ENCODE data around the gene SNX4.

GRCh38 chr3:125477701-125478100, 42.3 kb downstream of the SNX4 start:
- TF ChIP-seq, protein P1, sequence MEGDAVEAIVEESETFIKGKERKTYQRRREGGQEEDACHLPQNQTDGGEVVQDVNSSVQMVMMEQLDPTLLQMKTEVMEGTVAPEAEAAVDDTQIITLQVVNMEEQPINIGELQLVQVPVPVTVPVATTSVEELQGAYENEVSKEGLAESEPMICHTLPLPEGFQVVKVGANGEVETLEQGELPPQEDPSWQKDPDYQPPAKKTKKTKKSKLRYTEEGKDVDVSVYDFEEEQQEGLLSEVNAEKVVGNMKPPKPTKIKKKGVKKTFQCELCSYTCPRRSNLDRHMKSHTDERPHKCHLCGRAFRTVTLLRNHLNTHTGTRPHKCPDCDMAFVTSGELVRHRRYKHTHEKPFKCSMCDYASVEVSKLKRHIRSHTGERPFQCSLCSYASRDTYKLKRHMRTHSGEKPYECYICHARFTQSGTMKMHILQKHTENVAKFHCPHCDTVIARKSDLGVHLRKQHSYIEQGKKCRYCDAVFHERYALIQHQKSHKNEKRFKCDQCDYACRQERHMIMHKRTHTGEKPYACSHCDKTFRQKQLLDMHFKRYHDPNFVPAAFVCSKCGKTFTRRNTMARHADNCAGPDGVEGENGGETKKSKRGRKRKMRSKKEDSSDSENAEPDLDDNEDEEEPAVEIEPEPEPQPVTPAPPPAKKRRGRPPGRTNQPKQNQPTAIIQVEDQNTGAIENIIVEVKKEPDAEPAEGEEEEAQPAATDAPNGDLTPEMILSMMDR (IDR thresholded peaks at IDR 0.05), result no peak
- no peak for TF ChIP-seq EP300 (IDR thresholded peaks at IDR 0.05)
